Hypothalamus (tissue), 51 donors: ENCODE measurements around the gene RASA4.
"Not testable (repeated sequence)": the region's sequence is repeated elsewhere in the genome, so short reads cannot be mapped to it uniquely, and the experiment has no call there.

Source experiments
- DNase-seq, 51 donors: peaks; one replicate each; lab custom pipeline; 2025; lab: John Stamatoyannopoulos, UW

Gene RASA4

GRCh38 chr7:102616507-102617125 lies at the start of gene RASA4:
Gene RASA4, minus strand, starts transcription at chr7:102616756. Its CDS starts 67 bp downstream, at chr7:102616689.
- DNase-seq, result not testable (repeated sequence)

- DNase-seq, result not testable (repeated sequence)
These were observed 48.2 kb upstream of the RASA4 start for GRCh38 chr7:102664765-102665164.

- DNase-seq, result not testable (repeated sequence)
These were observed 33.4 kb upstream of the RASA4 start, which contains the start of gene SPDYE2B for GRCh38 chr7:102649924-102650323. Gene SPDYE2B, plus strand, starts transcription at chr7:102650319. Its CDS starts 2,030 bp downstream, at chr7:102652349.

- not testable (repeated sequence) for DNase-seq
These were observed 31.3 kb upstream of the RASA4 start for GRCh38 chr7:102647813-102648212.

- DNase-seq, result not testable (repeated sequence)
These were observed 26.8 kb upstream of the RASA4 start for GRCh38 chr7:102643404-102643803.

GRCh38 chr7:102642691-102643090 lies 26.1 kb upstream of the RASA4 start, which contains the start of gene UPK3BL1:
Gene UPK3BL1, minus strand, starts transcription at chr7:102642791. Its CDS starts 50 bp downstream, at chr7:102642741.
- not testable (repeated sequence) for DNase-seq

GRCh38 chr7:102638848-102639247 lies 22.3 kb upstream of the RASA4 start:
- DNase-seq, result not testable (repeated sequence)

- DNase-seq, result not testable (repeated sequence)
These were observed 20.4 kb upstream of the RASA4 start for GRCh38 chr7:102636956-102637355.

GRCh38 chr7:102635354-102635753 lies 18.8 kb upstream of the RASA4 start:
- DNase-seq, result not testable (repeated sequence)

GRCh38 chr7:102634299-102634698 lies 17.7 kb upstream of the RASA4 start:
- DNase-seq, result not testable (repeated sequence)

- DNase-seq, result not testable (repeated sequence)
These were observed 14.1 kb upstream of the RASA4 start for GRCh38 chr7:102630622-102631021.

GRCh38 chr7:102627271-102627904 lies 10.8 kb upstream of the RASA4 start:
- DNase-seq, result not testable (repeated sequence)

- not testable (repeated sequence) for DNase-seq
These were observed 1.6 kb upstream of the RASA4 start for GRCh38 chr7:102618122-102618521.

GRCh38 chr7:102615930-102616329 lies 626 bp downstream of the RASA4 start:
- DNase-seq, result not testable (repeated sequence)

- not testable (repeated sequence) for DNase-seq
These were observed 1.7 kb downstream of the RASA4 start for GRCh38 chr7:102614873-102615272.

GRCh38 chr7:102614346-102614697 lies 2.2 kb downstream of the RASA4 start:
- not testable (repeated sequence) for DNase-seq

- DNase-seq, result not testable (repeated sequence)
These were observed 2.8 kb downstream of the RASA4 start for GRCh38 chr7:102613575-102614345.

GRCh38 chr7:102611675-102612325 lies 4.8 kb downstream of the RASA4 start:
- not testable (repeated sequence) for DNase-seq

- DNase-seq, result not testable (repeated sequence)
These were observed 5.4 kb downstream of the RASA4 start for GRCh38 chr7:102611013-102611674.

- not testable (repeated sequence) for DNase-seq
These were observed 6.1 kb downstream of the RASA4 start for GRCh38 chr7:102610441-102610840.
